Sigmoid colon (tissue), 4 donors: ENCODE results near the gene FAM174A.

Experiments used
- EP300 ChIP-seq, 4 donors: sonication (generic); formaldehyde crosslinking; IDR thresholded peaks; one replicate each; pipeline ENCODE4 v1.6.1; 2017; ENCODE audit warnings: antibody characterized with exemption in 4 of 4
- POLR2A ChIP-seq, 2 donors: fragments of 450-650 bp; IDR thresholded peaks; one replicate each; pipeline ENCODE4 v1.6.1; 2016; ENCODE audit warnings: antibody characterized with exemption in 2 of 2, mild to moderate bottlenecking in 2 of 2, moderate library complexity in 2 of 2
- POLR2AphosphoS5 ChIP-seq, 4 donors: sonication (generic); formaldehyde crosslinking; IDR thresholded peaks; one replicate each; pipeline ENCODE4 v1.6.1; 2017; ENCODE audit warnings: antibody characterized with exemption in 4 of 4
- TF ChIP-seq, protein P1 (sequence below), 4 experiments: fragments of 450-650 bp in 3 of 4; fragments of 200-600 bp in 1 of 4; IDR thresholded peaks; one replicate each; pipeline ENCODE4 v1.5.1; 2016 to 2019; ENCODE audit warnings: antibody characterized with exemption in 4 of 4, mild to moderate bottlenecking in 3 of 4, moderate library complexity in 2 of 4

DNA sequence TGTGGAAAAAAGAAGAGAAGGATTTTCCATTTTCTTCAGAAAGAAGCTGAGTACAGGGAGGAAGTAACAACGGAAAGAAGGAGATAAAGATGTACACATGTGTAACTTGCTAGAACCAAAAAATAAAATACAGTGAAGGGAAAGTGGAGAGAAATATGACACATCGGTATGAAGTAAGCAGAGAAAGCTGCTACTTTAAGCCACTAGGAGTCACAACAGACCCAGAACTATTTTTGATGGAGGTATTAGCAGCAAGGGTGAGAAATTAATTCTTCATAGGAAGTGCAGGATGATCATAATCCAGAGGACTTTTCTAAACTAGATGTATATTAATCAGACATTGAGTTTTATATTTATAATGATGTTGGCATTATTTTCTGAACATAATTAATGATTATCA is 88.5 kb downstream of the FAM174A start:
- TF ChIP-seq EP300 (IDR thresholded peaks at IDR 0.05) (no peak), POLR2AphosphoS5 (IDR thresholded peaks at IDR 0.05) (no peak), POLR2A (IDR thresholded peaks at IDR 0.05) (no peak)
- TF ChIP-seq, protein P1, sequence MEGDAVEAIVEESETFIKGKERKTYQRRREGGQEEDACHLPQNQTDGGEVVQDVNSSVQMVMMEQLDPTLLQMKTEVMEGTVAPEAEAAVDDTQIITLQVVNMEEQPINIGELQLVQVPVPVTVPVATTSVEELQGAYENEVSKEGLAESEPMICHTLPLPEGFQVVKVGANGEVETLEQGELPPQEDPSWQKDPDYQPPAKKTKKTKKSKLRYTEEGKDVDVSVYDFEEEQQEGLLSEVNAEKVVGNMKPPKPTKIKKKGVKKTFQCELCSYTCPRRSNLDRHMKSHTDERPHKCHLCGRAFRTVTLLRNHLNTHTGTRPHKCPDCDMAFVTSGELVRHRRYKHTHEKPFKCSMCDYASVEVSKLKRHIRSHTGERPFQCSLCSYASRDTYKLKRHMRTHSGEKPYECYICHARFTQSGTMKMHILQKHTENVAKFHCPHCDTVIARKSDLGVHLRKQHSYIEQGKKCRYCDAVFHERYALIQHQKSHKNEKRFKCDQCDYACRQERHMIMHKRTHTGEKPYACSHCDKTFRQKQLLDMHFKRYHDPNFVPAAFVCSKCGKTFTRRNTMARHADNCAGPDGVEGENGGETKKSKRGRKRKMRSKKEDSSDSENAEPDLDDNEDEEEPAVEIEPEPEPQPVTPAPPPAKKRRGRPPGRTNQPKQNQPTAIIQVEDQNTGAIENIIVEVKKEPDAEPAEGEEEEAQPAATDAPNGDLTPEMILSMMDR (IDR thresholded peaks at IDR 0.05): peak in 1 of 4 experiments; percentile 14
